Suprapubic skin (tissue), 4 donors: ENCODE results near the gene DGKQ. TPM values are rescaled to one million over a fixed set of nuclear protein-coding genes. Genes with fewer than 3 reads are reported as not detected.
A peak's percentile ranks its signal among the peaks of the same experiment; 100 is the strongest.

Experiments
- DNase-seq, 2 donors: peaks; one replicate each; pipeline ENCODE4 v3.0.0-alpha.2; 2019; ENCODE audit warnings: low spot score in 2 of 2
- H3K27ac ChIP-seq: fragments of 200-600 bp; sonication (generic); one replicate; pipeline ENCODE4 v1.5.1; 2019
- H3K27me3 ChIP-seq: fragments of 200-600 bp; sonication (generic); one replicate; pipeline ENCODE4 v1.5.1; 2019
- H3K36me3 ChIP-seq: fragments of 200-600 bp; sonication (generic); one replicate; pipeline ENCODE4 v1.5.1; 2019
- H3K4me1 ChIP-seq: fragments of 200-600 bp; sonication (generic); one replicate; pipeline ENCODE4 v1.5.1; 2019
- H3K4me3 ChIP-seq: fragments of 200-600 bp; sonication (generic); one replicate; pipeline ENCODE4 v1.5.1; 2019; ENCODE audit warnings: mild to moderate bottlenecking
- H3K9me3 ChIP-seq: fragments of 200-600 bp; sonication (generic); one replicate; pipeline ENCODE4 v1.5.1; 2019
- CTCF ChIP-seq, 2 donors: fragments of 200-600 bp in 1 of 2; fragments of 450-650 bp in 1 of 2; sonication (generic) in 1 of 2; IDR thresholded peaks; one replicate each; pipeline ENCODE4 v1.5.1; 2016 to 2019; ENCODE audit warnings: antibody characterized with exemption in 2 of 2, mild to moderate bottlenecking in 1 of 2, moderate library complexity in 1 of 2
- EP300 ChIP-seq: sonication (generic); formaldehyde crosslinking; IDR thresholded peaks from one replicate; pipeline ENCODE4 v1.6.1; 2017; ENCODE audit warnings: antibody characterized with exemption
- POLR2A ChIP-seq, 2 donors: fragments of 450-650 bp; IDR thresholded peaks; one replicate each; pipeline ENCODE4 v1.6.1; 2017; ENCODE audit warnings: antibody characterized with exemption in 2 of 2, mild to moderate bottlenecking in 2 of 2, moderate library complexity in 2 of 2
- POLR2AphosphoS5 ChIP-seq, 3 donors: sonication (generic); formaldehyde crosslinking; IDR thresholded peaks; one replicate each; pipeline ENCODE4 v1.6.1; 2017; ENCODE audit warnings: antibody characterized with exemption in 3 of 3
- WGBS: methylation state at CpG from one replicate; pipeline ENCODE4 v1.1.5; 2018; 5-methylcytosine and 5-hydroxymethylcytosine counted together
- total RNA-seq, 4 donors: library from RNA; depleted of rRNA; stranded (reverse); fragments of >200 nt; gene quantifications; one replicate each; pipeline ENCODE4 v1.1.0, GENCODE V29; 2016

DGKQ gene
- total RNA-seq, 4 donors from 2014 or later, result 19.5 to 27.6 (median 23.8) TPM

DNA sequence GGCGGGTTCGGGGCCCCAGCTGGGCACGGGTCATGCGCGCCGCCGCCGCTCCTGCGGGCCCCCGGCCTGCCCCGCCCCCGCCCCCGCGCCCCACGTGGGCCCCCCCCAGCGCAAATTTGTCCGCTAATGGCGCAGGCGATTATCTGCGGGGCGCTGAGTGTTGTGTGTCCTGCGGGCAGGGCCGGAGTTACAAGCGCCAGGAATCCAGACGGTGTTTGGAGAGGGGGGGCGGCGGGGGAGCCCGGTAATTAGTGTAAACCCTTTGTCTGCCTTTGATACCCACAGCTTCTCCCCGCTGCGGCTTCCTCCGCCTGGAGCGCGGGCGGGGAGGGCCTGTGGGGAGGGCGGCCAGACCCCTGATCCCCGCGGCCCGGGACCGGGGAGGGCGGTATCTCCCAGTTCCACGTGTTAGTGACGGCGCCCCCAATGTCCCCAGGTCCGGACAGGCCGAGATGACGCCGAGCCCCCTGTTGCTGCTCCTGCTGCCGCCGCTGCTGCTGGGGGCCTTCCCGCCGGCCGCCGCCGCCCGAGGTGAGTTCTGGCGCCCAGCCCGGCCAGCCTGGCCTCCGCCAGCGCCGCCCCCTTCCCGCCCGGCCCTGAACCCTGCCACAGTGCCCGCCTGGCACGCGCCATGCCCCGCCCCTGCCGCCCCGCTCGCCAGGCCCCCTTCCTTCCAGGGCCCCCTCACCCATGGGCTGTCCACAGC is 38.8 kb upstream of the DGKQ start:
- Histone ChIP-seq H3K4me3 (peak overlapping the region; percentile 65), H3K4me1 (peaks cover 31% of the 10 kb centered on the region), H3K27me3 (peaks cover 12% of the 10 kb centered on the region), H3K27ac (no peak overlapping the region), H3K36me3 (no peaks in the 10 kb centered on the region), H3K9me3 (no peaks in the 10 kb centered on the region)
- no peak for DNase-seq
- TF ChIP-seq POLR2A (IDR thresholded peaks at IDR 0.05) (no peak), CTCF (IDR thresholded peaks at IDR 0.05) (no peak), EP300 (no peak), POLR2AphosphoS5 (IDR thresholded peaks at IDR 0.05) (no peak)
- WGBS, result 0% methylated on average over 2 of the region's 69 CpGs

GRCh38 chr4:1011666-1012033 is 38.3 kb upstream of the DGKQ start:
- no peak for TF ChIP-seq EP300
- TF ChIP-seq POLR2AphosphoS5 (IDR thresholded peaks at IDR 0.05), result no peak
- no peak for TF ChIP-seq POLR2A (IDR thresholded peaks at IDR 0.05)
- TF ChIP-seq CTCF (IDR thresholded peaks at IDR 0.05), result no peak
- Histone ChIP-seq H3K9me3 (no peaks in the 10 kb centered on the region), H3K27ac (no peak overlapping the region), H3K36me3 (no peaks in the 10 kb centered on the region), H3K27me3 (peaks cover 12% of the 10 kb centered on the region), H3K4me3 (peak overlapping the region; percentile 65), H3K4me1 (peaks cover 31% of the 10 kb centered on the region)
- no peak for DNase-seq
- WGBS, result no CpG with 5 or more reads among the region's 69 CpGs

DNA sequence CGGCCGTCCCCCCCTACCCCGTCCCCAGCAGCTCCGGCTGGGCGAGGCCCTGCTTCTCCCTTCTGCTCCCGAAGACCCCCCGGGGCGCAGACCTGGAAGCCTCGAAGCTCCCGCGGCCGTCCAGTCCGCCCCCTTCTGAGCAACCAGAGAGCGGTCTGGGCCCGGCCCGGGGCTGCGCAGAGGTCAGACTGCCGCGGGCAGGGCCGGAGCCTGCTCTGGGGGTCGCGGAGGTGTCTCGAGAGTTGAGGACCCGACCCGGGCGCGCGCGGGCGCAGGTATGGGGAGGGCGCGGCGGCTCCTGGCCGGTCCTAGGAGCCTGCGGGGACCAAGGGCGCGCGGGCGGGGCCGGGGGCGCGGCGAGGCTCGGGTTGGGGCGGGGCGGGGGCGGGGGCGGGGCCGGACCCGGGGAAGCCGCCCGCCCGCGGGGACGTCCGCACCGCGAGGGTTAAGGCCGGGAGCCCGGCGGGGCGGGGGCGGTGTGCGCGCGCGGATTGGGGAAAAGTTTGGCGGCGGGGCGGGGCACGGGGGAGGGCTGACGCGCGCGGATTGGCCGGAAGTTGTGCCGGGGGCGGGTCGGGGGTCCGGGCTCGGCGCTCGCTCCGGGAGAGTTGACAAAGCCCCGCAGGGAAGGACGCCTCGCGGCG is 37.8 kb upstream of the DGKQ start, which contains the start of gene FGFRL1:
Gene FGFRL1, plus strand, starts transcription at position 605 of the 644 bp plus-strand sequence. CDS start 860 bp downstream, outside the sequence.
- Histone ChIP-seq H3K4me1 (peaks cover 31% of the 10 kb centered on the region), H3K4me3 (peak within 1 kb of the TSS; percentile 65), H3K36me3 (no peaks in the 10 kb centered on the region), H3K27me3 (peaks cover 13% of the 10 kb centered on the region), H3K27ac (peak within 1 kb of the TSS; percentile 85), H3K9me3 (no peaks in the 10 kb centered on the region)
- TF ChIP-seq POLR2A (IDR thresholded peaks at IDR 0.05) (no peak), CTCF (IDR thresholded peaks at IDR 0.05) (no peak), POLR2AphosphoS5 (IDR thresholded peaks at IDR 0.05) (no peak), EP300 (no peak)
- WGBS, result no CpG with 5 or more reads among the region's 89 CpGs
- peak; percentile 96 for DNase-seq

GRCh38 chr4:1010395-1011021 is 37.1 kb upstream of the DGKQ start:
- WGBS, result 1% methylated on average over 24 of the region's 36 CpGs
- Histone ChIP-seq H3K27me3 (peaks cover 19% of the 10 kb centered on the region), H3K36me3 (no peaks in the 10 kb centered on the region), H3K4me3 (peak overlapping the region; percentile 65), H3K27ac (peak overlapping the region; percentile 85), H3K4me1 (peaks cover 31% of the 10 kb centered on the region), H3K9me3 (no peaks in the 10 kb centered on the region)
- TF ChIP-seq EP300 (no peak), CTCF (IDR thresholded peaks at IDR 0.05) (no peak), POLR2A (IDR thresholded peaks at IDR 0.05) (no peak), POLR2AphosphoS5 (IDR thresholded peaks at IDR 0.05) (no peak)
- peak in 1 of 2 donors; percentile 91 for DNase-seq
